CD4-positive, alpha-beta T cell (primary cell): ENCODE results near the gene C19orf73. TPM values are rescaled to one million over a fixed set of nuclear protein-coding genes. Genes with fewer than 3 reads are reported as not detected.
A peak's percentile ranks its signal among the peaks of the same experiment; 100 is the strongest.

ENCODE experiments used
- ATAC-seq: fragments of 200-7000 bp; cut with Tn5 transposase; one replicate; pipeline ENCODE4 v1.10.0; 2022; ENCODE audit warnings: mild to moderate bottlenecking; ENCODE audit not compliant: poor library complexity
- CTCF ChIA-PET: fragments of 350-600 bp; sonication (Branson Sonifier 250); formaldehyde crosslinking; loops from one replicate; lab custom pipeline; 2021; ENCODE audit warnings: antibody characterized with exemption, inconsistent platforms; lab: Charles Lee
- POLR2A ChIA-PET: fragments of 350-600 bp; sonication (Branson Sonifier 250); formaldehyde crosslinking; loops from one replicate; lab custom pipeline; 2021; ENCODE audit warnings: antibody characterized with exemption, inconsistent platforms; lab: Charles Lee
- DNase-seq, 14 experiments: peaks; one replicate each; pipeline ENCODE4 v3.0.0-alpha.2; 2013 to 2020; ENCODE audit warnings: mixed read lengths in 2 of 14
- H3K27ac ChIP-seq, 2 donors: one replicate each; pipeline versions ENCODE4 v1.5.1 to v1.7.0; 2013; ENCODE audit warnings: low read length in 2 of 2, low read depth in 1 of 2, mild to moderate bottlenecking in 1 of 2
- H3K27me3 ChIP-seq, 2 experiments: 1 replicate in 1 of 2; 2 replicates in 1 of 2; pipeline versions ENCODE4 v1.6.1 to v1.7.0; 2013; ENCODE audit warnings: low read length in 2 of 2, control low read depth in 1 of 2, mild to moderate bottlenecking in 1 of 2, moderate library complexity in 1 of 2; ENCODE audit not compliant: insufficient read depth in 2 of 2, control insufficient read depth in 1 of 2
- H3K36me3 ChIP-seq: one replicate; pipeline ENCODE4 v1.6.1; 2013; ENCODE audit warnings: low read length, control low read depth; ENCODE audit not compliant: insufficient read depth
- H3K4me1 ChIP-seq: one replicate; pipeline ENCODE4 v1.6.1; 2013; ENCODE audit warnings: low read length, control low read depth; ENCODE audit not compliant: insufficient read depth
- H3K4me3 ChIP-seq: one replicate; pipeline ENCODE4 v1.5.1; 2013; ENCODE audit warnings: mild to moderate bottlenecking, low read length, moderate library complexity
- H3K9me3 ChIP-seq, 2 experiments: 1 replicate in 1 of 2; 2 replicates in 1 of 2; pipeline versions ENCODE4 v1.6.1 to v1.7.0; 2013; ENCODE audit warnings: low read length in 2 of 2, mild to moderate bottlenecking in 2 of 2, control low read depth in 1 of 2, moderate library complexity in 1 of 2; ENCODE audit not compliant: control insufficient read depth in 1 of 2, insufficient read depth in 1 of 2
- H3K27ac Mint-ChIP-seq: one replicate; pipeline ENCODE4 v1.8.0; 2020; ENCODE audit warnings: mixed read lengths
- H3K27me3 Mint-ChIP-seq: one replicate; pipeline ENCODE4 v1.8.0; 2021; ENCODE audit warnings: mixed read lengths
- H3K36me3 Mint-ChIP-seq: one replicate; pipeline ENCODE4 v1.8.0; 2021; ENCODE audit warnings: low read depth, mixed read lengths
- H3K4me1 Mint-ChIP-seq: one replicate; pipeline ENCODE4 v1.8.0; 2021; ENCODE audit warnings: low read depth, mixed read lengths
- H3K4me3 Mint-ChIP-seq: one replicate; pipeline ENCODE4 v1.8.0; 2020; ENCODE audit warnings: mild to moderate bottlenecking, mixed read lengths
- H3K9me3 Mint-ChIP-seq: one replicate; pipeline ENCODE4 v1.8.0; 2020; ENCODE audit warnings: mixed read lengths
- CTCF ChIP-seq: fragments of 200-600 bp; IDR thresholded peaks from one replicate; pipeline ENCODE4 v1.8.0; 2022; ENCODE audit warnings: antibody characterized with exemption, mild to moderate bottlenecking
- intact Hi-C, 2 experiments: fragments of 100-400 bp; cut with DNase I in 1 of 2; cut with micrococcal nuclease in 1 of 2; formaldehyde crosslinking; loops; one replicate each; pipeline versions ENCODE4 v1.15.1 to v1.9.0; 2023 to 2025; cut with DNase I, micrococcal nuclease
- total RNA-seq, 174 experiments: library from RNA in 2 of 174; stranded (reverse) in 2 of 174; gene quantifications; one replicate each; pipeline ENCODE4 v1.2.3 and lab custom pipeline; 2021 to 2026

Gene C19orf73
- total RNA-seq, 2 experiments from 2014 or later, result 1.5 to 2.3 TPM

GRCh38 chr19:49140951-49141350 lies 22.0 kb upstream of the C19orf73 start:
- peaks cover 21% of the 10 kb centered on the region for H3K4me1 ChIP-seq
- peaks cover under 1 to 15% of the 10 kb centered on the region in 2 experiments for H3K27me3 ChIP-seq
- no peak overlapping the region for H3K4me3 ChIP-seq
- Mint-ChIP-seq H3K4me1 (peaks cover 16% of the 10 kb centered on the region), H3K9me3 (no peaks in the 10 kb centered on the region), H3K4me3 (no peak overlapping the region), H3K27ac (no peak overlapping the region), H3K36me3 (no peaks in the 10 kb centered on the region), H3K27me3 (peaks cover 24% of the 10 kb centered on the region)
- ChIA-PET CTCF (interaction anchor here (2.2 to 2.3 kb wide), 2 partner anchors 27 to 43 kb away, joined by 6 to 9 read pairs; partner anchors contain the start of gene LIN7B), POLR2A (no interaction called here)
- H3K36me3 ChIP-seq, result no peaks in the 10 kb centered on the region
- ATAC-seq, result no peak
- TF ChIP-seq CTCF, result no peak
- intact Hi-C loops, result no loop called here
- H3K27ac ChIP-seq, result no peak overlapping the region
- DNase-seq, result no peak
- no peaks in the 10 kb centered on the region for H3K9me3 ChIP-seq

- intact Hi-C loops, result no loop called here
- Histone ChIP-seq H3K27ac (no peak overlapping the region), H3K4me1 (peaks cover 19% of the 10 kb centered on the region), H3K36me3 (no peaks in the 10 kb centered on the region), H3K27me3 (peaks cover 0 to 15% of the 10 kb centered on the region in 2 experiments), H3K9me3 (peaks cover 0 to 12% of the 10 kb centered on the region in 2 experiments), H3K4me3 (no peak overlapping the region)
- TF ChIP-seq CTCF, result no peak
- Mint-ChIP-seq H3K36me3 (no peaks in the 10 kb centered on the region), H3K4me3 (peak overlapping the region; percentile 4), H3K4me1 (peaks cover 13% of the 10 kb centered on the region), H3K9me3 (no peaks in the 10 kb centered on the region), H3K27me3 (peaks cover 8% of the 10 kb centered on the region), H3K27ac (no peak overlapping the region)
- CTCF ChIA-PET, result interaction anchor here (1.2 kb wide), 1 partner anchor 39 kb away, joined by 4 read pairs; no protein-coding TSS in a partner anchor
- POLR2A ChIA-PET, result no interaction called here
- ATAC-seq (no peak), DNase-seq (no peak)
Measured at GRCh38 chr19:49136771-49137171, 17.8 kb upstream of the C19orf73 start.

- H3K27me3 Mint-ChIP-seq, result peaks cover 8% of the 10 kb centered on the region
Measured at GRCh38 chr19:49135686-49136085, 16.7 kb upstream of the C19orf73 start.

More at GRCh38 chr19:49135686-49136085, 16.7 kb upstream of the C19orf73 start:
- no peak for TF ChIP-seq CTCF
- POLR2A ChIA-PET, result no interaction called here
- H3K27ac Mint-ChIP-seq, result no peak overlapping the region
- no peak overlapping the region for H3K4me3 Mint-ChIP-seq
- peaks cover 13% of the 10 kb centered on the region for H3K4me1 Mint-ChIP-seq
- Histone ChIP-seq H3K9me3 (peaks cover 0 to 12% of the 10 kb centered on the region in 2 experiments), H3K36me3 (no peaks in the 10 kb centered on the region), H3K27ac (no peak overlapping the region), H3K27me3 (peaks cover 0 to 15% of the 10 kb centered on the region in 2 experiments), H3K4me1 (peaks cover 13% of the 10 kb centered on the region), H3K4me3 (no peak overlapping the region)
- intact Hi-C loops, result no loop called here
- ATAC-seq (no peak), DNase-seq (no peak)
- CTCF ChIA-PET, result interaction anchor here (1.2 kb wide), 1 partner anchor 38 kb away, joined by 4 read pairs; no protein-coding TSS in a partner anchor
- no peaks in the 10 kb centered on the region for H3K9me3 Mint-ChIP-seq
- no peaks in the 10 kb centered on the region for H3K36me3 Mint-ChIP-seq
